Activated T-helper 1 cell treated with Interleukin-2 at 50 U/mL for 16 hours (primary cell): ENCODE measurements around the gene AGBL4.

Source experiments
- DNase-seq: peaks from one replicate; pipeline ENCODE4 v3.0.0-alpha.2; 2020; ENCODE audit warnings: low read depth

AGBL4 gene

DNA sequence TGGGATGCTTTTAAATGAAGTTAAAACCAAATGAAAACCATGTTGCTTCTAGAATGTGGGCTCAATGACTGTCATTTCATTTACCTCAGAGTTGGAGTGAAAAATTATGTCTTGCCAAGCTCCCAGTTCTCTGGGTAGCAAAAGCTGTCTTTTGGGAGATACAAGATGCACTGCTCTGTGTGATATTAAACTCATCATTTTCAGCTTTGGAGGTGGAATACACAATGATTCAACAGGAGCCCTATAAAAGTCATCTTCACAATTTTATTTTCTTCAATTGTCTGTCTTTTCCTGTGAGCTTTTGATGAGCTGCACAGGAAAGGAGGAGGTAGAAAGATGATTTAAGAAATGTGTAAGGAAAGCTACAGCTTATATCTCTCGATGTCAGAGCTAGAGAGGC, 1431.4 kb downstream of the AGBL4 start:
- DNase-seq, result no peak

DNA sequence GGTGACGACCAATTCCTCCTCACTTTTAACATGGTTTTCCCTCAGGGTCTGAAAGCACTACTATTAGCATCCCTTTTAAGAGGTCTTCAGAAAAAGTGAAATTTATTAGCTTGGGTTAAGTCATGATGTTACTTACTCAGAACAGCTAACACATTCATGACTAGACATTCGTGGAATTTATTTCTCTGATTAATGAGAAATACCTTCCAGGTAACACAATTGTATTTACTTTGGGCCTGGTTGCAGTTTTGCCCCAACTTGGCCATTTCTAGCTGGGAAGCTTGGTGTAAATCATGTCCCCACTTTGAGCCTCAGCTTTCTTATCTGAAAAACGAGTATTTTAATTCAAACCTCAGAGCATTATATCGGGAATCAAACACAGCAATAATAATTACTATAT, 1432.6 kb downstream of the AGBL4 start:
- no peak for DNase-seq

DNA sequence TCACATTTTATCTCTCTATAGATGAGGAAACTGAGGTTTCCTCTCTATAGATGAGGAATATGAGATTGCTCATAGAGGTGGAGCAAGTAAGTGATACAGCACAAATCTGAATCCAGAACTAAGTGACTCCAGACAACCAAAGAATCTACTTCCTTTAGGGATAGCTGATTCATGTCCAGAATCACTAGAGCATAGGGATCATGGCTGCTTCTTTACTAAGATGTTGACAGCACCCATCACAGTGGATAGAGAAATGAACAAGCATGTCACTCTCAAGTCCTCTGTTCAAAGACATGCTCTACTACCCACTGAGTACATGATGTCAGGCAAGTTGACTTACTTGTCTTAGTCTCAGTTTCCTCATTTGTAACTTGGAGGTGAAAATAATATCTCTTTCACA, 1435.7 kb downstream of the AGBL4 start:
- DNase-seq, result no peak

DNA sequence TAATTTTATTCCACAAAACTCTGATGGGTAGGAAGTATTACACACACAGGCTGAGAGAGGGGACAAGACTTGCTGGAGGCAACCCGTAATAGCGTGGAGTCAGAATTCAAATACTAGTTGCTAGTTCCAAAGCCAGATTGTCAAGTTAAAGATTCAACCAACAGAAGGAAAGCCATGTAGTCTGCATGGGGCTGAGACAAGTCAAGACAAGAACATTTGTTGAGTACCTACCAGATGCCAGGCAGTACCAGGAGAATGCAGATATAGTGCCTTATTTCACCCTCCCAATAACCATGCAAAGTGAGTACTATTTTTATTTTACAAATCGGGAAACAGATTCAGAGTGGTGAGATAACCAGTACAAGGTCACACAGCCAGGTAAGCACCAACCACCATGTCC, 1441.3 kb downstream of the AGBL4 start:
- DNase-seq, result no peak

DNA sequence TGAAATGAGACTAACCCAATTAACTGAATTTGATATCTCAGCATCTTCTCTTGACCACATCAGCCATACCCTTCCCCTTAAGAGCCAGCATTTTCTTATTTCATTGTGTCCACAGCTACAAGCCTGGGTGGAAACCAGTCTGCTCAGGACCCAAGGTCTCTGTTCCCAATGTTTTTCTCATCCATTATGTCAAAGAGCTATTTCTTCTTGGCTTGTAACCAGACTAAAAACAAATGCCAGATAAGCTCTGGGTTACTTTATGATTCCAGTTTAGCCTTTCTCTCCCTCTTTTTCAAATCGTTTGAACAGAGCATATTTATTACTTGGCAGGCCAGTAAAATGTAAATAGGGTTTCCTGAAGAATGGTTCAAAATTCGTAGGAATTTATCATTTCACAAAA, 1442.5 kb downstream of the AGBL4 start:
- DNase-seq, result no peak

DNA sequence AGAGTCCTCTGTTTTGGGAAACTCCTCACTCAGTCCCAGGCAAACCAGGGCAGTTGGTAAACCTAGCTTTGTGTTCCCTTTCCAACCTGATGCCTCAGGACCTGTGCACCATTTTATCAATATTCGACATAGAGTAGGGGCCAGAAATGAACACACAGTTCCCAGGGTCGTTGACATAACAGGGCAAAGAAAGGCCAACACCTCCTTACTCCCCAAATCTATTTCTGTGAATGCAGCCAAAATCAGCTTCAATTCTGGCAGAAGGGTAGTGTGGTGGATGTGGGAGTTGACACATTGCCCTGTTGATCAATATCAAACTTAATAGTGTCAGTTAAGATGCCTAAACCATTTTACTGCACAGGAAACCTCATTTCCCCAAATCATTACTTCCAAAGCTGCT, 1447.2 kb downstream of the AGBL4 start:
- DNase-seq, result no peak

DNA sequence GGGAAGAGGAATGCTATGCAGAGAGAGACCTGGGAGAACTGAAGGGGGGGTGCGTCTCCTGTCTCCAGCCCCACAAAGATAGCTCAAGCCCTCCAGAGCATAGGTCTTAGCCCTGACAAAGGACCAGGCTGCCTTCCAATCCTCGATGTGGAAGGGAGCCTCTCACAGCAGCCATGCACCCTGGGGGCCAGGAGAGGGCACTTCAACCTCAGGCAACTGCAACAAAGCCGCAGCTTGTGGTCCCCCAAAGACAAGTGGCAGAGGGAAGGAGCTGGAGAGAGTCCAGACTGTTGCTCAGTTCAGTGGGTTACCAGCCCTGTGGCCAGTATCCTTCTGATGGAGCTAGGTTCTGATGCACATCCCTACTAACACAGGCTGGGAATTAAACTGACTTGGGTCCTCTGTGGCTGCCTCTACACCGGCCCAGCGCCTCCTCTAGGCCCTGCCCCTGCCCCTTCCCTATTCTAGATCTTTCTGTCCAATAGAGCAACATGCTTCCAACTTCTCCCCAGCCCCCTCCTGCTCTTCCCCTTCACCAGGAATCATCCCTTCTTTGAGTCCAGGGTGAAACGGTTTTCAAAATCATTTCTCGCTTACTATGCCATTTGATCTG, 1451.0 kb downstream of the AGBL4 start:
- no peak for DNase-seq

DNA sequence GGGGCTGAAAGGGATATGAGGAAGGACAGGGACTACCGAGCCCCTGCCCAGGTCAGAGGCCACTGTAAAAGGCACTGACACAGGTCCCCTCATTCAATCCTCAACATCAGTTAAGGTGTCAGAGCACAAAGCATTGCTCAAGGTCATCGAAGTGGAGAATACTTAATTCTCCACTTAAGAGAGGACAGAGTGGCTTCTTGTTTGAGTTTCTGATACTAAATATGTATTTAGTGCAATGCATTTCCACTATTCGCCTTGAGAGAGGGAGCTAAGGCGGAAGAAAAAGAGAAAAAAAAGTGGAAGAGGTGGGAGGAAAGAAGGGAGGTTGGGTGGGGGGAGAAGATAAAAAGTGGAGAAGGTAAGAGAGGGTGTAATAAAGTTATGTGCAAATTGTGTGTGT, 1451.6 kb downstream of the AGBL4 start:
- DNase-seq, result no peak

DNA sequence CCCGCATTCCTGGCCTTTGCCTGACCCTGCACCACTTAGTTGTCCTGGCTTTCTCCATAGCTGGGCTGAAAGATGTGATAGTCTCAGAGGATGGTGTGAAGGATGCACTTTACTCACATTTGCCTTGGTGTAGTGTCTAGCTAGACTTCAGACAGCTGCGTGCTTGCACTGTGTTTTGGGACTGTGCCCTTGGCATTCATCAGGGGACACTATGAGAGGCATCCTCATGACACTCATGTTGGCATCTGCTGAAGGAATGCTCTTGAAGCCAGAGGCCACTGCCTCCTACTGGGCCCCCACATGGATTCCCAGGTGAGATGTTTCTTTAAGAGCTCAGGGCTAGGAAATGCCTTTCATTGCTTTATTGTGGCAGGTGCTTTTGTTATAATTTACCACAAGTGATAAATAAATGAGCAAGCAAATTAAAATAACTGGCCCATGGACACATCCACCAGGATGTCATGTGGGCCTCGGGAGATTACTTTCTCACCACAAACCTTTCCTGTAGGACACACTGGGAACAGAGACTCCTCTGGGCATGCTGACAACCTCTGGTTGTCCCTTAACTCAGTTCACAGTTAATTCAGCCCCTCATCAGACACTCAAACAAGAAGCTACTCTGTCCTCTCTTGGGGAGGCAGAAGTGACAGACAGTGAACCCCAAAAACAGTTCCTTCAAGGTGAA, 1452.3 kb downstream of the AGBL4 start:
- DNase-seq, result no peak

DNA sequence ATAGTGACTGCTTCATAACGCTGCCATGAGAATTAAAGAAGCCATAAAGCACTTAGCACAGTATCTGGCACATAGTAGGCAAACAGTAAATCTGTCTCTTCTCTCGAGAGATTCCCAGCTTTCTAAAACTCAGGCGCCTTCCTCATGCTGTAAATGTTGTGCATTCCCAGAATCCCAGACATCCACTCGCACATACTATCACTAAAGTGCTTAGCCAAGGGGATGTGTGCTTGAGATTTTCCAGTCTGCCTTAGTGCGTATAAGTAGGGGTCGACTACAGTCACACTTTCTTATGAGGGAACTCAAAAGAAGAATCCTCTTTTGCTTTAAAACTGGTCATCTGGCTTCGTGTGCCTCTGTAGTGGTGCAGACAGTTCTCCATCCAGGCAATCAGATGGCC, 1453.2 kb downstream of the AGBL4 start:
- no peak for DNase-seq

DNA sequence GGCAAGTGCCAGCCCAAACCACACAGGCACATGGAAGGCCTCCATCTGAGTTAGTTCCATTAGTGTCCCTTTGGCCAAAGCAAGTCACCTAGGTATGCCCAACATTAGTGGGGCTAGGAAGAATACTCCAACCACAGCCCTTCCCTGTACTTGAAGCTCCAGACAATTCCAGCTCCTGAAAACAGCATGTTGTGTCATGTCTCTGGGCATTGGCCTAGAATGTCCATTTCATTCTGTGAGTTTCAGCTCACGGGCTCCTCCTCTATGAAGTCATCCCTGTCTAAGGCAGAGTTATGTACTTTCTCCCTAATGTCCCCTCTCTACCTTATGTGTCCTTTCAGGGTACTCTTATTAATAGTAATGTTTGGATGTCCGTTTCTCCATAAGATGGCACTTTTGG, 1455.3 kb downstream of the AGBL4 start:
- DNase-seq, result no peak

DNA sequence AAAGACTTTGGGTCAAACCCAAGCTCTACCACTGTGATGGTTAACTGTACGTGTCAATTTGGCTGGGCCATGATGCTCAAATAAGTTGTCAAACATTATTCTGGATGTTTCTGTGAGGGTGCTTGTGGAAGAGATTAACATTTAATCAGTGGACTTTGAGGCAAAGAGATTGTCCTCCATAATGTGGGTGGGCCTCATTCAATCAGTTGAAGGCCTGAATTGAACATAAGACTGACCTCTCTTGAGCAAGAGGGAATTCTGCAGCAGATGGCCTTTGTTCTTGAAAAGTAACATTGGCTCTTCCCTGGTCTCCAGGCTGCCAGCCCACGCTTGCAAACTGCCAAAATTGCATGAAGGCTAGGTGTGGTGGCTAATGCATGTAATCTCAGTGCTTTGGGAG, 1457.3 kb downstream of the AGBL4 start:
- DNase-seq, result no peak

DNA sequence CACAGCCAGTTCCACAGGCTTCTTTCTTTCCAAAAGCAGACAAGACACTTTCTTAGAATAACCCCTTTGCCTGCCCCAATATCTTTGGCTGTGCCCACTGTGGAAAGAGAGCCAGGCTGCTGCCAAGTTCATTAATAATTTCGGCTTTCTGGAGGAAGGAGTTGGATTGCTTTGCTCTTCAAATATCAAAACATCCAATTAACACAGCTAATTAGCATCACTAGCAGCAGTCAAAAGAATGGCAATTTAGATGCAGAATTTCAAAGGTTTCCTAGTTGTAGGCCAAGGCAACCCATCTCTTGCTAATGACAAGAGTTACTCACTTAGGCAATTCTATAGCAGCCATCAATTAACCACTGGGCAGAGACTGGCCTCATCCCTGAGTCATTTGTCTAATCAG, 1460.7 kb downstream of the AGBL4 start:
- no peak for DNase-seq

DNA sequence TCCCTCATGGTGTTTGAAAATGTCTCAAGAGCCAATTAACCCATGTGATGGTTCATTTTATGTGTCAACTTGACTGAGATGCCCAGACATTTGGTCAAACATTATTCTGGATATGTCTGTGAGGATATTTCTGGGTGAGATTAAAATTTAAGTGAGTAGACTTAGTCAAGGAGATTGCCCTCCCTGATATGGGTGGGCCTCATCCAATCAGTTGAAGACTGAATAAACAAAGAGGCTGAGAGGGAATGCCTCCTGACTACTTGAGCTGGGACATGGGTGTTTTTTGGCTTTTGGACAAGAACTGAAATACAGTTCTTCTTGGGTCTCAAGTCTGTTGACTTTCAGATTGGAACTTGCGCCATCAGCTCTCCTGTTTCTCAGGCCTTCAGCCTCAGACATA, 1462.3 kb downstream of the AGBL4 start:
- no peak for DNase-seq

DNA sequence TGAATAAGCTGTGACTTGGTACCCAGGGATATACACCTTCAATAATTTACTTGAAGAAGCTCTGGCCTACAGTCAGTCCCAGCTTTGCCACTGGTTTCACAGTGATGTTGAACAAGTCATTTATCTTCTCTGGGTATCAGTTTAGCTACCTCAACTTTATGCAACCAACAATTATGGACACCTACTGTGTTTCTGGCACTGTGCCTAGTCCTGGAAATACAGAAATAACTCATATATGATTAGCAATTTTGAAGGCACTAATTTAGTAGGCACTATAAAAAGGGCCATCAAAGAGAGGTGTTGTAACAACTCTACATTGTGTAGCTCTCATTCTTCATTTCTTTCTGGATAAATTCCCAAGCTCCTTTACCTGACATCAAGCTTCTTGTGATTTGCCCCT, 1463.2 kb downstream of the AGBL4 start:
- no peak for DNase-seq

DNA sequence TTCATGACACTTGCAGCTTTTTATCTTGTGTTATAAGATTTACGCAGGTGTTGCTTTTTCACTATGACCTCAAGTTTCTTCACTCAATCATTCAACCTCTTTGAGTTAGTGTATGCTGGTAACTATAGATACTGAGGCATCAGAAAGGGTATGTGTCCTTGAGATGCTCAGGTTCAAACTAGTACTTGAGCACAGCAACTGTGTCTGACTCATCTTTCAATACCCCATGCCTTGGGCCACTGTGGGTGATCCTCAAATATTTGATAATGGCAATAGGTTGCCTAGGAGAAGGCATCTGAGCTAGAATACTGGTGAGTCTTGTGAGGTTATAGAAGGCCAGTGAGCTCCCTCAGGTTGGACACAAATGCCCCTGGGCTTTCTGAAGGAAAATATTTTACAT, 1463.6 kb downstream of the AGBL4 start:
- no peak for DNase-seq

DNA sequence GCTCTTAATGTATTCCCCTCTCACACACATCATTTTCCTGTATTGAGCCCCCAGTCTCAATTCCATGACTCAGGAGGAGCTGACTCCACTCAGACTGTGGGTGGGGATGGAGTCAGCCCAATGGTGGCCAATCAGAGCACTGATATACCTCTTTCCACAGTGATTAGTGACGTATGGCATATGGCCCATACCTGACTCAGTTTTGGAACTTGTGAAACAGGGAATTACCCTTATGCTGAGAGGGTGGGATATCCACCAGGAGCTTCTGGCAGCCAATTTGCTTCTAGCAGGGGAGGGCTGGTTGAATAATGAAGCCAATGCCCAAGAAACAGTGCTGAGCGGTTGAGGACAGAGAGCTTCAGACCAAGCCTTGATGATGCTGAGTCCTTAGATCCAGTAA, 1465.4 kb downstream of the AGBL4 start:
- no peak for DNase-seq

DNA sequence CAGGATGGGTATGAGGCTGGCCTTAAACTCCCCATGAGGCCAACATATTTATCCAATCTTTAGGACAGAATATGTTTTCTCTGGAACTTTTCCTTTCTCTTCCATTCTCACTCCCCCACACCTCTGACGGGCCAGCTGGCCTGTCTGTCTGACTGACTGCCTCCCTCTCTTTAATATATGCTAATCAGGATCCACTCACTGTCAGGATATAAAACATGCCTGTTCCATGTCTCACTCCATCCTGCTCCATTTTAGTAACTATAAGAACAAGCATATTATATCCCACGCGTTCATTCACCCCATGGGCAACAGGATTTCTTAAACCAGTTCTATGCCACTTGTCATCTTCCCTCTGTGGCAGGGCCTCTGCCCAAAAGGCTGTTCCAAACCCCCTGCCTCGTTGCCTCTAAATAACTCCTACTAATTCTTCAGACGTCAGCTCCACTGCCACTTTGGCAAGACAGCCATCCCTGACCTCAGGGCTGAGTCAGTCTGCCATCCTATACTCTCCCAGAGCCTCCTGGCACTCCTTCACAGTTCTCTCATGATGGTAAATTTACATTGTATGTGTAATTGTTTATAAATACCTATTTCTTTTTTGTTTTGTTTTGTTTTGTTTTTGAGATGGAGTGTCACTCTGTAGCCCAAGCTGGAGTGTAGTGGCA, 1467.4 kb downstream of the AGBL4 start:
- no peak for DNase-seq

DNA sequence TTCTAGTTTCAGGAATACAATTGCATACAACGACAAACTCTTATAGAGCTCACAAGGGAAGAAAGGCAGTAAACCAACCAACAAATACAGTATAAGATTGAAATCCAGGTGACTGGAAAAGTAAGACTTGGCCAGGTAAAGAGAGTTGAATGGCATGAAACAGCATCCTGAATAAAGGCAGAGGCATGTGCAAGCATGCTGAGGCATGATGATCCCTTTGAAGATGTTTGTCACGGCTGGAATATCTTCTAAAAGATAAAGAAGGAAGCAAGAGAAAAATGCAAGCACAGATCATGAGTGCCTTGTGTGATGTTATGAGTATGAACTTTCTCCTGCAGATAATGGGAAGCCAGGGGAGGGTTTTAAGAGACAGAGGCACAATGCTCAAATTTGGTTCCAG, 1468.5 kb downstream of the AGBL4 start:
- no peak for DNase-seq

DNA sequence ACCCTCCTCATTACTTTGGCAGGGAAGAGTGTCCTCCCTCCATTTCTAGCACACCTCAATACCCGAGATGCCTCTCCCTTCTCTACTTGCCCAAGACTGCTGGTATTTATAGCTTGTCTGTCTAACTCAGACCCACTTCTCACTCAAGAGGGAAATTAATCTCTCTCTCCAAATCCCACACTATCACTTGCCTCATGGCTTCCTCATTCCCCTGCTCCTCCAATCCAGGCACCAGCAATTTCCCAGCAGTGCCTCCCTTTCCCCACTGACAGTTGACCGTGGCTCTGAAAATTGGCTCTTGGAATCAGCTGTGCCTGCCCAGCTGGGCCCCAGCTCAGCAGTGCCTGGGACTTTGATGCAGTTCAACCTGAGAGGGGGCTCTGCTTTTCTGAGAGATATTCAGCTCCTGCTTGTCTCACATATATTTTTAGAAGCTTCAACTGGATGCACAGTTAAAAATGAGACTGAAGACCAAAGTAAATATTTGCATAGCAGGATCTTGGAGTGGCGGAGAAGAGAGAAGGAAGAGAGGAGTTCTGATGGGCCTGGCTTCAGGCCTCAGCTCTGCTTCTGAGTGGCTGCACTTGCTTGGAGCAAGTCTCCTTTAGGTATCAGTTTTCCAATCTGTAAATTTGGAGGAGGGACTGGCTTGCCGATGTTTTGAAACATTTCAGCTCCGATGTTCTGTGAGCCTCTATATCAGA, 1470.7 kb downstream of the AGBL4 start:
- DNase-seq, result no peak

DNA sequence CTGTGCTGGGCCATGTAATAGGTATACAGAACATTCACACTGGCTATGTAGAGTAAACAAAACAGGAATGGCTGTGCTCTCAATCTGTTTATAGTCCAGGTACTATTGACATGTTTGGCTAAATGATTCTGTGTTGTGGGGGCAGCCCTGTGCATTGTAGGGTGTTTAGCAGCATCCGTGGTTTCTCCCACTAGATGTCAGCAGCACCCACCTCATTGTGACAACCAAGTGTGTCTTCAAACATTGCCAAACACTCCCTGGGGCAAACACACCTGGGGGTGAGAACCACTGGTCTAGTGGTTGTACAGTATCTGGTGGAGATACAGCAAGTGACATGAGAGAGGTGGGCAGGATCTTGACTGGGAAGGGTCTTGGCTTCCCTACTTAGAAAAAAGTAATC, 1471.3 kb downstream of the AGBL4 start:
- no peak for DNase-seq

DNA sequence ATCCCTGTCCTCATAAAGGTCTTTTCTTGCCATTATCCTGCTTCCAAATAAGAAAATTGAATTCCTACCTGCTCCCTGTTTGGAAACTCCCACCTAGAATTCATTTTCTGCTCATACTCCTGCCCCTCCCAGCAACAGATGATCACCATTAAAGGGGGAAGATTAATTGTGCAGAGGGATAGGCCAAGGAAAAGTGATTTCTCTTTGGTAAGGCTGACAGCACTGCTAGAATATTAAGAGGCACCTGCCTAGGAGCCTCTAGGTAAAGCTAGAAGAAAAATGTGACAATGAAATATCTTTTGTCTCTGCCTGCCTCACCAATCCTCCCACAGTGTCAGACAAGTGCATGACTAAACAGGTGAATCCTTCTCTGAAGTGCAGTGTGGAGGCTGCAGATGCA, 1474.8 kb downstream of the AGBL4 start:
- no peak for DNase-seq

DNA sequence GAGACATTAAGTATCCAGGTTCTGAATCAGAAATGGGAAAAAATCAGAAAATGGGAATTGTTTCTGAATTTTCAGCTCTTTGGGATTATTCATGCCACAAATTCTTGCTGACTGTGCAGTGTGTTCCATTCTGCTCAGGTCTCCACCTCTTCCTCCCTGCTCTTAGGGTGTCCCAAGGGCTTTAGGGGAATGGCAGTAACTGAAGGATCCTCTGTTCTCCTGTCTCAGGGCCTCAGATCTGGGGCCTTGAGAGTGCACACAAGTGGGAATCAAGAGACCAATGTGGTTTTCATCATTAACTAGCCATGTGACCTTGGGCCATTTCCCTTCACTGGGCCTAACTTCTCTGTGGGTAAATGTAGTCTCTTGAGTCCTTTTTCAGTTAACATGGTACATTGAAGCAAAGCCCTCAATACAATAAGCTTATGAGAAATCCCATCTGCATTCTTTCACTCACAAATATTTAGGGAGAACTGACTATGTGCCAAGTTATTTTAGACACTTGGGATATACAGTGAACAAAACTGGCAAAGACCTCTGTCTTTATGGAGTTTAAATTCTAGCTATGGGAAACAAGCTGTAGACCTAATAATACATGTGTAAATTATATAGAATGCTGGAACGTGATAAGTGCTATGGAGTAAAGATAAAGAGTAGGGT, 1476.1 kb downstream of the AGBL4 start:
- no peak for DNase-seq
